HG02623 (cell line): ENCODE results near the gene AADAT.
"Not testable (repeated sequence)": the region's sequence is repeated elsewhere in the genome, so short reads cannot be mapped to it uniquely, and the experiment has no call there.

ENCODE experiments used
- ATAC-seq: cut with Tn5 transposase; IDR thresholded peaks from one replicate; pipeline ENCODE4 v1.9.1; 2021; ENCODE audit warnings: moderate library complexity; ENCODE audit not compliant: unreplicated experiment

Gene AADAT

GRCh38 chr4:170090352-170091052, 746 bp upstream of the AADAT start:
- ATAC-seq, result no peak

- ATAC-seq, result no peak
Measured at GRCh38 chr4:170089274-170089667, 485 bp downstream of the AADAT start.

DNA sequence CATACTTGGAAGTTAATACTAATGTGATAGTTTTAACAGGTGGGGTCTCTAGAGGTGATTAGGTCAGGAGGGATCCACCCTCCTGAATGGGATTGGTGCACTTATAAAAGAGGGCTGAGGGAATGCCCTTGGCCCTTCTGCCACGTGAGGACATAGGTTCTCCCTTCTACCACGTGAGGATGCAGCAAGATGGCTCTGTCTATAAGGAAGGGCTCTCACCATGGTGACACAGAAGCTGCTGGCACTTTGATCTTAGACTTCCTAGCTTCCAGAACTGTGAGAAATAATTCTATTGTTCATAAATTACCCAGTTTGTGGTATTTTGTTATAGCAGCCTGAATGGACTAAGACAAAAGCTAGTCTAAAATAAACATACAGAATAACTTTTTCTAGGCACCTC, 1.0 kb downstream of the AADAT start:
- ATAC-seq, result no peak

DNA sequence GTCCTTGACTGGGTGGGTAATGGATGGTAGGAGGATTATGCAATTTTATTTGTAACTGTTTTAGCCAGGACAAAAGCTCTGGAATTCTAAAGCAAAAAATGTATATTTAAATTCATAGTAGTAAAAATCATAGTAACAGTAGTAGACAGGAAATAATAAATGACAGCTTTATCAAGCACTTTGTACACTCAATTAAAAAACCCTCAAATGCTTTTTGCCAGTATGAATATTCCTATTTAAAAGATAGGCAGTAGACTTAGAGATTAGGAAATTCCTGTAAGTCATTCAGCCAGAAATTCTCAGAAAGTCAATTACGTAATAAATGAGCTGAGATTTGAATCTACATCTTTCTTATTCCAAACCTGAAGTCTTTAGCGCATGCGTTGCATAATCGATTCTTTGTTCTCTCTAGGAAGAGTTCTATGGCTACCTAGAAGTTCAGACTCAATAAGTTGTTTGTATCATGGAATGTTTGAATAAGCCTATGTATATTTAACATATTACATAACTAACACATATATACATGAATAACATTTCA, 2.5 kb downstream of the AADAT start:
- no peak for ATAC-seq

DNA sequence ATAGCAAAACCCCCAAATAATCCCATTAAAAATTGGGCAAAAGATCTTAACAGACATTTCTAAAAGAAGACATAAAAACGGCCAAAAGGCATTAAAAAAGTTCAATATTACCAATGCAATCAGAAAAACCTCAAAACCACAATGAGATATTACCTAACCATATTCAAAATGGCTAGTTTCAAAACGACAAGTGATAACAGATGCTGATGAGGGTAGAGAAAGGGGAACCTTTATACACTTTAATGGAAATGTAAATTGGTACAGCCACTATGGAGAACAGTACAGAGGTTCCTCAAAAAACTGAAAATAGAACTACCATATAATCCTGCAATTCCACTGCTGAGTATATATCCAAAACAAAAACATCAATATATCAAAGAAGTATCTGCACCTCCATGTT, 6.2 kb downstream of the AADAT start:
- no peak for ATAC-seq

DNA sequence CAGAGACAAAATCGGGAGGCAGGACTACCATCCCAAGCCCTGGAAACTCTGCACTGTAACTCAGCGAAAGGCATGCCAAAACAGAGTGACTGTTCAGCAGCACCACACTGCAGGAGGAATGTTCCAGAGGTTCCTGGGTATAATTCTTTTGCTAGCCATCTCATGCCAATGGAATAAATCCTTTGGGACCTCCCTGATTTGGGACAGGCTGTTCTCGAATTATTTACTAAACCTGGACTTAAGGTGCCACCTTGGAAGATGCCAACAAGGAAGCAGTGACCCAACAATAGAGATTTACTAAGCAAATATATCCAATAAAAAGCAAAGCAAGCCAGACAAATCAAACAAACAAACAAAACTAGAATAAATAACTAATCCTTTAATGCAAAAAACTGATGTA, 9.3 kb downstream of the AADAT start:
- no peak for ATAC-seq

GRCh38 chr4:170079981-170080380, 9.8 kb downstream of the AADAT start:
- no peak for ATAC-seq

- no peak for ATAC-seq
Measured at GRCh38 chr4:170071196-170071595, 18.6 kb downstream of the AADAT start.

DNA sequence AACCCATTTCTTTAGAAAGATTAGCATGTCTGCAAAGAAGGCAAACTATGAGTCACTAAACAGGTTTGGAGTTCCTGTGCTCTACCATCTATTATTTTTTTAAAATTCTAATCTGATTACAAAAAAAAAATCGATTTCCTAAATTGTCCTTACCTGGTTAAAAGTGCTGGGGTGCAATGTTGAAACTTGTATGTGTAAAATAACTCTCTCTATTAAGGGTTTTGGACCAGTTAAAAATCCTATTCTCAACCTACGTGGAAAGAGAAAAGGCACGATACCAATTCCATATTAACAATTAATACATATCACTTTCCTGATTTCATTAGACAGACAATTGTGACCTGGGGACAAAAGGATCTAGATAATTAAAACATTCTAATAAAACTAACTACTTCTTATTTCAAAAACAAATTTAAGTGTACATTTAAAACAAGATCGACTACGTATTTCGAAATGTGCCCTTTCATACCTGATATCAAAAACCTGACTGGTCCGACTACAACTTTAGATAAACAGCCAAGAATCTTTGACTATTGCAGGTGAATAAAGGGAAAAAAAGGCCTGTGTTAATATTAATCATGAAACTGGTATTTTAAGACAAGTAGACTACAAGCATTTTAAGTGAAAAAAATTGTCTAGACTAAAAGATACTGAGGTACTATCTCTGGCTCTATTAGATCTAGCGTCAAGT, 21.2 kb downstream of the AADAT start:
- ATAC-seq, result no peak

DNA sequence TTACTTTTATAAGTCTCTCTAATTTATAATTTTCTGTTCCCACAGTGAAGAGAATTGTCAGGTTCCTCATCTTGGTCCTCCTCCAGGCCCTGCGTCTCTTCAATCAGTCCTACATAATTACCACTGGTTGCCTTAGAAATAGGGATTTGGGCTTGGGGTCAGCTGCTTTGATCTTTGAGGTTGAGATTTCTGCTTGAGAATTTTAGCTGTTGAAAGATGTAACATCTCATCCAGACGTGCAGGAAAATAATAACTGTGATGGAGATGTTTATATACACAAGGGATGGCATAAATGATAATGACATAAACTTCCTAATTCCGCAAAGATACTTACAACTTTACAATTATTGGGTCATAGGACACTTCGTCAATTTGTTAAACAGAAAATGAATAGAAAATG, 30.3 kb downstream of the AADAT start:
- ATAC-seq, result no peak

GRCh38 chr4:170058826-170059225, 30.9 kb downstream of the AADAT start:
- ATAC-seq, result no peak

DNA sequence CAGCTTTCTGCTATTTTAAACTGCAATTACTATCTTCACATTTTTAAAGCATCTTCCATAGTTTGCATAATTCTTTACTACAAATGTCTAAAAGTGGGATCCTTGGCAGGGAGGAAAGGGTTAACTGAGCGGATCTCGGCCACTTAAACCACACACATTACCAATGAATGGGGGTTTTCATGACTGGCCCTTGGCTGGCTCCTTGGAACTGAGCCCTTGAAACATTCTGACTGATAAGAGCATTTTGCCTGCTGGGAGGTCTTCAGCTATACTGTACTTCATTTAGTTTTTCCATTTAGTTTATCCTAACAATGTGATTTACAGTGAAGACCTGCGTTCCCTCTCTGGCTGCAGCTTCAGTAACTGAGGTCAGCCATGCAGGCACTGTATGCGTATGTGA, 31.9 kb downstream of the AADAT start:
- ATAC-seq, result no peak

- ATAC-seq, result no peak
Measured at GRCh38 chr4:170052919-170053318, 36.8 kb downstream of the AADAT start.

DNA sequence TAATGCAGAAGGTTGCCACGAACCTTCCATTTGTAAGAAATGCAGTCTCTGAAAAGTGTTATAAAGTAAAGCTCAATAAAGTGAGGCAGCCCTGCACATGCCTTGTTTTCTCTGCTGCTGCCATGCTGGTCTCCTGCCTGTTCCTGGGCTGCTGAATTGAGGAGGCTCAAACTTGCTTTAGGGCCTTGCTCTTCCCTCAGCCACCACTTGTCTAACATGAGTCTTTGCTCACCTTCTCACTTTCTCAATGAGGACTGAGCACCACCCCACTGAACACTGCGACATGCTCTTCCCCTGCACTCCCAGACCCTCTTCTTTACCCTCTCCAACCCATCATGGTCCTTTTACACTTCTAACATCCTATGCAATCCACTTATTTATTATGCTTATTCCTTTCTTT, 38.4 kb downstream of the AADAT start:
- no peak for ATAC-seq

DNA sequence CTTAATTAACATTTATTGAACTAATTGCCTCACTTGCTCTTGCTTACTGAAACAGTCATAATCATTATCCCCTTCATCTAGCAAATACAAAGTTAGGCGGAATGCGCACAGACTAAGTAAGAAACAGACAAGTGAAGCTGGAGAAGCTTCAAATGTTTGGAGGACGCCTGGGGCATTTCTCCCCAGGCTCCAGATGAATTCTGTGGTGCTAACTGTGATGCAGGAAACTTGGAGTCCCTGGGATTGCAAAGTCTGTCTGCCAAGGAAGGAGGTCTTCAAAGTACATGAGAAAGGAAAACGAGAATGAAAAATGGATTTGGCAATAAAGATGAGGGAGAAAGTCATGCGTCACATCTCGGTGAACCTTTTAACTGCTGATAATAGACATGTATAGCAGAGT, 40.0 kb downstream of the AADAT start:
- ATAC-seq, result no peak

DNA sequence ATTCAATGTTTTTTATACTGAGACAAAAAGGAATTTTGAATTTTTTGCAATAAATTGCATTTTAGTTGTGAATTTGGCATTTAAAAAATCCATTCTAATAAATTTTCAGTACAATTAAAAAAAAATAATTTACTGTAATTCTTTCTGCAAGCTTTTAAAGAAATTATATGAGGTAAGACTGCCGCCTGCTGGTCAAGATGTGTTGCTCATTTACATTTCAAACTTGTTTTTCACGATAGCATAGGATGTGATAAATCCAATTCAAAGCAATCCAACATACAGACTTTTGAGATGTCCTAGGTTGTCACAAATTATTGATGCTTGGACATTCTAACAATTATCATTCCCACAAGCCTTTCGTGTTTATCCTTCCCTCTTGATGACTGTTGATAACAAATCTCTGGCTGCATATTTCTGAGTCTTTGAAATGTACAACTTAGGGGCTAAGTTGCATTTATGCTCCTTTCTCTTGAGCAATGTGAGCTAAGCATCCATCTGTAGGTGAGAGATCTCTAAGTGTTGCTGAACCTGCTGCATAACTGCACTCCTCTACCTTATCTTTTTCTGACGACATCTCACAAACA, 41.9 kb downstream of the AADAT start:
- ATAC-seq, result no peak

DNA sequence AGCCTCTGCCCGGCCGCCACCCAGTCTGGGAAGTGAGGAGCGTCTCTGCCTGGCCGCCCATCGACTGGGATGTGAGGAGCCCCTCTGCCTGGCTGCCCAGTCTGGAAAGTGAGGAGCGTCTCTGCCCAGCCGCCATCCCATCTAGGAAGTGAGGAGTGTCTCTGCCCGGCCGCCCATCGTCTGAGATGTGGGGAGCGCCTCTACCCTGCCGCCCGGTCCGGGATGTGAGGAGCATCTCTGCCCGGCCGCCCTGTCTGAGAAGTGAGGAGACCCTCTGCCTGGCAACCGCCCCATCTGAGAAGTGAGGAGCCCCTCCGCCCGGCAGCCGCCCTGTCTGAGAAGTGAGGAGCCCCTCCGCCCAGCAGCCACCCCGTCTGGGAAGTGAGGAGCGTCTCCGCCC, 43.6 kb downstream of the AADAT start:
- ATAC-seq, result not testable (repeated sequence)

- ATAC-seq, result no peak
Measured at GRCh38 chr4:170040031-170040680, 49.6 kb downstream of the AADAT start.

- ATAC-seq, result no peak
Measured at GRCh38 chr4:170038769-170039168, 51.0 kb downstream of the AADAT start.

DNA sequence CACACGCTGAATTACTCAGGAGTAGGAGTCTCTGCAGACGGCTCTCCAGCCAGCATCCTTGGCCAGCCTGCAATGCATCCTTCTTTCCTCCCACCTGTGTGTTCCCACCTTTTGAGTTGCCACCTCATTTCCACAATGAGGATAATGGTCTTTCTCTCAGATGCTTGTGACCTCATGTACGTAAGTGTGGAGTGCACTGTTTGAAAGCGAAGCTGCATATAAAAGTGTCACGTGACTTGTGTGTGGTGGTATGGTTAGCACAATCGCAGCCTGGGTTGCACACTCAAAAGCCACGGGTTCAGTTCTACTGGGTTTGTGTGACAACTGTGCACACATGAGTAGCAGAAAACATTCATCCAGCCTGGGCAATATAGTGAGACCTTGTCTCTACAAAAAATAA, 51.5 kb downstream of the AADAT start:
- ATAC-seq, result no peak

- ATAC-seq, result no peak
Measured at GRCh38 chr4:170037481-170037880, 52.3 kb downstream of the AADAT start.

- no peak for ATAC-seq
Measured at GRCh38 chr4:170035845-170036244, 53.9 kb downstream of the AADAT start.
